Keratinocyte (primary cell): ENCODE measurements around the gene CFH. TPM values are rescaled to one million over a fixed set of nuclear protein-coding genes. Genes with fewer than 3 reads are reported as not detected.

Experiments used
- DNase-seq: peaks from one replicate; pipeline ENCODE4 v3.0.0-alpha.2; 2011; ENCODE audit warnings: low read depth, missing footprints, low spot score
- FAIRE-seq: peaks from 2 replicates; lab custom pipeline; 2011; peaks lifted over from hg19 to GRCh38; lab: Jason Lieb, UNC
- H2AFZ ChIP-seq: 2 replicates; pipeline ENCODE4 v1.6.0; 2012; ENCODE audit warnings: low read length, control low read depth, inconsistent platforms; ENCODE audit not compliant: control insufficient read depth
- H3K27ac ChIP-seq: 2 replicates; pipeline ENCODE4 v1.5.1; 2011; ENCODE audit warnings: low read length; ENCODE audit not compliant: control insufficient read depth, insufficient read depth
- H3K27me3 ChIP-seq: 3 replicates; pipeline ENCODE4 v1.6.0; 2011; ENCODE audit warnings: low read length; ENCODE audit not compliant: control insufficient read depth, insufficient read depth; ENCODE audit errors: extremely low read depth
- H3K36me3 ChIP-seq, 2 experiments: 2 replicates in 1 of 2; 3 replicates in 1 of 2; pipeline ENCODE4 v1.5.1; 2011; ENCODE audit warnings: low read length in 2 of 2, mild to moderate bottlenecking in 1 of 2; ENCODE audit not compliant: control insufficient read depth in 2 of 2, insufficient read depth in 2 of 2; ENCODE audit errors: extremely low read depth in 1 of 2
- H3K4me1 ChIP-seq: 3 replicates; pipeline ENCODE4 v1.5.1; 2011; ENCODE audit warnings: low read length; ENCODE audit not compliant: control insufficient read depth, insufficient read depth; ENCODE audit errors: extremely low read depth
- H3K4me2 ChIP-seq: 3 replicates; pipeline ENCODE4 v1.6.0; 2011; ENCODE audit warnings: low read depth, low read length; ENCODE audit not compliant: control insufficient read depth, insufficient read depth; ENCODE audit errors: extremely low read depth
- H3K4me3 ChIP-seq, 3 experiments: fragments of 200-600 bp in 1 of 3; sonication (generic) in 1 of 3; 2 replicates in 2 of 3; 3 replicates in 1 of 3; pipeline ENCODE4 v1.5.1; 2011 to 2016; ENCODE audit warnings: low read length in 3 of 3, mild to moderate bottlenecking in 3 of 3, control low read depth in 2 of 3, inconsistent platforms in 1 of 3, low read depth in 1 of 3, mixed read lengths in 1 of 3, mixed run types in 1 of 3, moderate library complexity in 1 of 3; ENCODE audit not compliant: control insufficient read depth in 2 of 3, insufficient read depth in 2 of 3; ENCODE audit errors: extremely low read depth in 1 of 3
- H3K79me2 ChIP-seq: 2 replicates; pipeline ENCODE4 v1.6.0; 2012; ENCODE audit warnings: low read length; ENCODE audit not compliant: control insufficient read depth, insufficient read depth
- H3K9ac ChIP-seq: 3 replicates; pipeline ENCODE4 v1.6.0; 2011; ENCODE audit warnings: low read length; ENCODE audit not compliant: control insufficient read depth, insufficient read depth; ENCODE audit errors: extremely low read depth
- H3K9me1 ChIP-seq: 3 replicates; pipeline ENCODE4 v1.6.0; 2011; ENCODE audit warnings: low read length; ENCODE audit not compliant: control insufficient read depth, insufficient read depth; ENCODE audit errors: extremely low read depth
- H3K9me3 ChIP-seq: 2 replicates; pipeline ENCODE4 v1.5.1; 2012; ENCODE audit warnings: low read depth, low read length; ENCODE audit not compliant: control insufficient read depth
- H4K20me1 ChIP-seq: 3 replicates; pipeline ENCODE4 v1.6.0; 2011; ENCODE audit warnings: low read length; ENCODE audit not compliant: control insufficient read depth, insufficient read depth; ENCODE audit errors: extremely low read depth
- EZH2 ChIP-seq: IDR thresholded peaks from one replicate; pipeline ENCODE4 v1.6.1; 2012; ENCODE audit warnings: inconsistent platforms, mild to moderate bottlenecking, low read length, moderate library complexity
- dilution Hi-C: fragments of 300-500 bp; cut with MboI; formaldehyde crosslinking; loops from one replicate; pipeline ENCODE4 v1.7.0; 2020; ENCODE audit warnings: low sequenced_read_pairs; ENCODE audit not compliant: extremely low pct_ligation_motif_present
- polyA plus RNA-seq, 5 experiments: library from polyadenylated mRNA; depleted of rRNA in 3 of 5; stranded (reverse) in 3 of 5; stranded (forward) in 1 of 5; unstranded in 1 of 5; fragments of >200 nt; gene quantifications; 1 replicate in 1 of 5; 2 replicates in 3 of 5; 3 replicates in 1 of 5; pipeline versions ENCODE4 v1.2.1 to v1.2.3, GENCODE V29; 2011 to 2012; ENCODE audit warnings: missing spikeins in 2 of 5, low read depth in 1 of 5, low replicate concordance in 1 of 5
- TF ChIP-seq, protein P1 (sequence below), 3 experiments: IDR thresholded peaks in 1 of 3; conservative IDR thresholded peaks in 1 of 3; optimal IDR thresholded peaks in 1 of 3; 2 replicates in 2 of 3; 3 replicates in 1 of 3; pipeline versions ENCODE3 to v1.5.1; 2011; ENCODE audit warnings: low read length in 3 of 3, mild to moderate bottlenecking in 3 of 3, moderate library complexity in 2 of 3, control low read depth in 1 of 3, inconsistent platforms in 1 of 3; ENCODE audit not compliant: insufficient read depth in 2 of 3; ENCODE audit errors: extremely low read depth in 1 of 3

Gene CFH
- polyA plus RNA-seq, 1 donor (not counting 4 experiments of a cell fraction or from before 2014, with no cell fraction given): 3.7 TPM

DNA sequence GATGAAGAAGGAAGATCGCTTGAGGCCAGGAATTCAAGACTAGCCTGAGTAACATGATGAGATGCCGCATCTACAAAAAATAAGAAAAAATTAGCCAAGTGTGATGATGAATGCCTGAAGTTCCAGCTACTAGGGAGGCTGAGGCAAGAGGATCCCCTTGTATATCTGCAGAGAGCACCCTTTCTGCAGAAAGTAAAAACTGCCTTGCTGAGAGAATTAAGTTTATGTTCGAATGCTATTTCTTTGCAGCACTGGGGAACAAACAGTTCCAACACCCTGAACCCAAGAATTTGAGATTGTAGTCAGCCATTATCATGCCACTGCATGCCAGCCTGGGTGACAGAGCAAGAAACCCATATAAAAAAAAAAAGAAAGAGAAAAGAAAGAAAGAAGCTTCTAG lies 23.0 kb upstream of the CFH start:
- no peaks in the 10 kb centered on the region for H3K9me3 ChIP-seq
- no peaks in the 10 kb centered on the region for H4K20me1 ChIP-seq
- no peak for FAIRE-seq
- no peaks in the 10 kb centered on the region for H3K27me3 ChIP-seq
- no peak for TF ChIP-seq EZH2
- TF ChIP-seq, protein P1, sequence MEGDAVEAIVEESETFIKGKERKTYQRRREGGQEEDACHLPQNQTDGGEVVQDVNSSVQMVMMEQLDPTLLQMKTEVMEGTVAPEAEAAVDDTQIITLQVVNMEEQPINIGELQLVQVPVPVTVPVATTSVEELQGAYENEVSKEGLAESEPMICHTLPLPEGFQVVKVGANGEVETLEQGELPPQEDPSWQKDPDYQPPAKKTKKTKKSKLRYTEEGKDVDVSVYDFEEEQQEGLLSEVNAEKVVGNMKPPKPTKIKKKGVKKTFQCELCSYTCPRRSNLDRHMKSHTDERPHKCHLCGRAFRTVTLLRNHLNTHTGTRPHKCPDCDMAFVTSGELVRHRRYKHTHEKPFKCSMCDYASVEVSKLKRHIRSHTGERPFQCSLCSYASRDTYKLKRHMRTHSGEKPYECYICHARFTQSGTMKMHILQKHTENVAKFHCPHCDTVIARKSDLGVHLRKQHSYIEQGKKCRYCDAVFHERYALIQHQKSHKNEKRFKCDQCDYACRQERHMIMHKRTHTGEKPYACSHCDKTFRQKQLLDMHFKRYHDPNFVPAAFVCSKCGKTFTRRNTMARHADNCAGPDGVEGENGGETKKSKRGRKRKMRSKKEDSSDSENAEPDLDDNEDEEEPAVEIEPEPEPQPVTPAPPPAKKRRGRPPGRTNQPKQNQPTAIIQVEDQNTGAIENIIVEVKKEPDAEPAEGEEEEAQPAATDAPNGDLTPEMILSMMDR (optimal IDR thresholded peaks at IDR 0.05 in 1 of 3, IDR thresholded peaks at IDR 0.05 in 1 of 3, conservative IDR thresholded peaks at IDR 0.05 in 1 of 3; ENCODE audit: extremely low read depth in 1 of 3, insufficient read depth in 2 of 3, low read length in 3 of 3): no peak
- no peaks in the 10 kb centered on the region for H3K36me3 ChIP-seq
- no peaks in the 10 kb centered on the region for H3K9me1 ChIP-seq
- no peak for DNase-seq
- no peaks in the 10 kb centered on the region for H3K79me2 ChIP-seq
- H3K4me1 ChIP-seq: no peaks in the 10 kb centered on the region
- H2AFZ ChIP-seq: no peak overlapping the region
- H3K9ac ChIP-seq: no peak overlapping the region
- no peak overlapping the region for H3K4me3 ChIP-seq
- H3K27ac ChIP-seq: no peak overlapping the region
- dilution Hi-C loops: no loop called here
- H3K4me2 ChIP-seq: no peak overlapping the region

DNA sequence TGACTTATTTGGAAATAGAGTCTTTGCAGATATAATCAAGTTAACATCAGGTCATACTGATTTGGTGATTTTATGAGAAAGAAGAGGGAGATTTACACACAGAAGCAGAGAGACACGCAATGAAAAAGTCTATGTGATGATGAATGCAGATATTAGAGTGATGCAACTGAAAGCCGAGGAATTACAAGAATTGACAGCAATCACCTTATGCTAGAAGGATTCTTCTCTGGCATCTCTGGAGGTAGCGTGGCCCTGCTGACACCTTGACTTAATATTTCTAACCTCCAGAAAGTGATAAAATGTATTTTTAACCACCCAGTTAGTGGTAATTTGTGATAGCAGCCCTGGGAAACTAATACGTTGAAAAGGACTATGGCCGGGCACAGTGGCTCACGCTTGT lies 14.2 kb upstream of the CFH start:
- H3K9me1 ChIP-seq: no peaks in the 10 kb centered on the region
- H3K27me3 ChIP-seq: no peaks in the 10 kb centered on the region
- H3K4me1 ChIP-seq: no peaks in the 10 kb centered on the region
- H2AFZ ChIP-seq: no peak overlapping the region
- no peaks in the 10 kb centered on the region for H3K79me2 ChIP-seq
- TF ChIP-seq EZH2: no peak
- TF ChIP-seq, protein P1 (optimal IDR thresholded peaks at IDR 0.05 in 1 of 3, IDR thresholded peaks at IDR 0.05 in 1 of 3, conservative IDR thresholded peaks at IDR 0.05 in 1 of 3; ENCODE audit: extremely low read depth in 1 of 3, insufficient read depth in 2 of 3, low read length in 3 of 3): no peak
- H3K4me2 ChIP-seq: no peak overlapping the region
- DNase-seq (no peak), FAIRE-seq (no peak)
- H3K4me3 ChIP-seq: no peak overlapping the region
- H3K9me3 ChIP-seq: no peaks in the 10 kb centered on the region
- no peak overlapping the region for H3K27ac ChIP-seq
- H3K36me3 ChIP-seq: no peaks in the 10 kb centered on the region
- dilution Hi-C loops: no loop called here
- H4K20me1 ChIP-seq: no peaks in the 10 kb centered on the region
- no peak overlapping the region for H3K9ac ChIP-seq
